ENCODE data around the gene PRR13.

DNA sequence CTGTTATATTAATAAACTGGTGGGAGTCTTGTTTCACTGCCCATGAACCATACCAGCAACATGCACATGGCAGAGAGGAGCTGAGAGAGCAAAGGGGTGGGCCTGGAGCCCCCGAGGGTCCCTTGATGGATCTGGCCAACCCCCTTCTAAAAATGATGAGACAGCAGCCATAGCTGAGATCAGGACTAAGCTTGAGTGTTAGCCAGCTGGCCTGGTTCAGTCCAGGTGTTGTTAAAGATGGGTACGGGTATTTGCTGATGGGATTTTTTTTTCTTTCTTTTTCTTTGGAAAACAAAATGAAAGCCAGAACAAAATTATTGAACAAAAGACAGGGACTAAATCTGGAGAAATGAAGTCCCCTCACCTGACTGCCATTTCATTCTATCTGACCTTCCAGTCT is 26.3 kb downstream of the PRR13 start:
- TF ChIP-seq CTCF (IDR thresholded peaks at IDR 0.05; ENCODE audit: poor library complexity) (no peak), EZH2 (IDR thresholded peaks at IDR 0.05; ENCODE audit: borderline replicate concordance) (no peak)
